SHP77 treated with DMSO at 0.1 percent for 48 hours (cell line): Measurements from ENCODE around the gene RNF19B.

Experiments used
- DNase-seq: peaks from one replicate; lab custom pipeline; 2025; lab: John Stamatoyannopoulos, UW

RNF19B gene

DNA sequence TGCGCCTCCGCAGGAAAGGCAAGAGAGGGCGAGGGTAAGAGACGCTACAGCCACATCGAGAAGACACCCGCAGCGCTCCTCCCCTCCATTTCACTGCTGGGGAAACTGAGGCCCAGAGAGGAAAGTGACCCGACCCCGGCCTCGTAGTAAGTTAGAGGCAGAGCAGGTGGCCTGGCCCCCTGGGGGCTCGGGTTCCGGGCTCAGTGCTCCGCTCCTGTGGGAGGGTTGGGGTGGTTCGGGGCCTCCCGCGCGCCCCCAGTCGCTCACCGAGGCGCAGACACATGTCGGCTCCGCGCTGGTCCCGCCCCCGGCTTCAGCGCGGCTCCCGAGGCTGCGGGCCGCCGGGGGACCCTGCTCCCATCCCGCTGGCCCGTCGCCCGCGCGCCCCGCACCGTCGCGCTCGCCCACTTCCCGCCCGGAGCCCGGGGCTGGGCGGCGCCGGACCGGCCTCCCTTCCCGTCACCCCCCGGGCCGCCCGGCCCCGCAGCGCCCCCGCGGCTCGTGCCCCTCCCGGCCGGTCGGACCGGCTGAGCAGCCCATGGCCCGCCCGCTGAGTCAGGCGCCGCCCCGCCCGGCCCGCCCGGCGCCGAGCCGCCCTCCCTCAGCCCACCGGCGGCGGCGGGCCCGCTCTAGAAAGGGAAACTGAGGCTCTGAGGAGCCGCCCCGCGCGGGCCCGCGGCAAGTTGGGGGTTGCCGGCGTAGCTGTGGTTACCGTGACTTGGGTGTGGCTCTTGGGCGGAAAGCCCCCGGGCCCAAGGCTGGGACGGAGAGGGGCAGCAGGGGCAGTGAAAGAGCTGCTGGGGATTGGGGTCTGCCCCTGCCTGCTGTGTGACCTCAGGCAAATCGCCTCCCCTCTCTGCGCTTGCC lies 63.4 kb downstream of the RNF19B start, which contains the start of gene TMEM54:
Gene TMEM54, minus strand, starts transcription at position 434 of the 867 bp plus-strand sequence. Its CDS starts 151 bp downstream, at position 283.
- no peak for DNase-seq

DNA sequence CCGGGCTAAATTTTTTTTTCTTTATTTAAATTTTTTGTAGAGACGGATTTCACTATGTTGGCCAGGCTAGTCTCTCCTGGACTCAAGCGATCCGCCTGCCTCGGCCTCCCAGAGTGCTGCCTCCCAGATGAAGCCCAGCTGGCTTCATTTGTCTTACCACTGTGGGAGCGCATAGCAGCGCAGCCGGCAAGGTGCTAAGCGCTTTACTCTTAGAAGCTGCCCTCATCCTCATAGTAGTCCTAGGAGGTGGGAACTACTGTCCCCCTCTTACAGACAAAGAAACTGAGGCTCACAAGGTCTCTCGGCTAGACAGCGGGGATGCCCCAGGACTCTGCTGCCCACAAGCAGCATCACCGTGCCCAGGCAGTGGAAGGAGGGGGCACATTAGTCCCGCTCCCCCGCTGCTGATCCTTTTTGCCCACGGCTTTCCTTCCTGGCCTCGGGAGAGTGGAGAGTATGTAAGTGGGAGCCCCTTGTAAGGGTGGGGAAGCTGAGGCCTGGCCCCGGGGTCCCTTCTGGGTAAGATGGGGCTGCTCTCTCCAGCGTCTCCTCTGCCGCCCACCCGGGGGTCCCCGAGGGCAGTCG lies 64.1 kb downstream of the RNF19B start:
- DNase-seq, result no peak

DNA sequence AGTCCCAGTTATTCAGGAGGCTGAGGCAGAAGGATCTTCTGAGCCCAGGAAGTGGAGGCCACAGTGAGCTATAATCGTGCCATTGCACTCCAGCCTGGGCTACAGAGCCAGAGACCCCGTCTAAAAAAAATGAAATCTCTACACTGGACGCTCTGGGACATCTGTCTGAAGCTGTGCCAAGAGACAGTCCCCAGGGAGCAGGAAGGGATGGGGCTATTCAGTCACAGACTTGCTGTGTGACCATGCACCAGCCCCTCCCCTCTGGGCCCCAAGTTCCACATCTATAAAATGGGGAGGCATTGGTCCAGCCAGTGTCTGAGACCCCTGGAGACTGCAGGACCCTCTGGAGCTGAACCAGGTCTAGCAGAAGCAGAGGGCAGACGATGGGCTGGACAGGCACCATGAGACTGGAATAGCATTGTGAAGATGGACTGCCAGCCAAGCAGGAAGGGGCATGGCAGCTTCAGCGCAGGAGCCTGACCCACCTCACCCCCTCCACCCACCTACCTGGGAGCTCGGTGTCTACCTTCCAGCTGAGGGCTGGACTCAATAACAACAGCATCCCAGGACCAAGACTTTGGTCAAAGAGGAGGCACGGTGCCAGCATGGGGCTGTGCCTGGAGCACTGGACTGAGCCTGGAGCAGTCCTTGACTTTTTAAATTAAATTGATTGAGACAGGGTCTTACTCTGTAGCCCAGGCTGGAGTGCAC lies 64.9 kb downstream of the RNF19B start:
- no peak for DNase-seq

DNA sequence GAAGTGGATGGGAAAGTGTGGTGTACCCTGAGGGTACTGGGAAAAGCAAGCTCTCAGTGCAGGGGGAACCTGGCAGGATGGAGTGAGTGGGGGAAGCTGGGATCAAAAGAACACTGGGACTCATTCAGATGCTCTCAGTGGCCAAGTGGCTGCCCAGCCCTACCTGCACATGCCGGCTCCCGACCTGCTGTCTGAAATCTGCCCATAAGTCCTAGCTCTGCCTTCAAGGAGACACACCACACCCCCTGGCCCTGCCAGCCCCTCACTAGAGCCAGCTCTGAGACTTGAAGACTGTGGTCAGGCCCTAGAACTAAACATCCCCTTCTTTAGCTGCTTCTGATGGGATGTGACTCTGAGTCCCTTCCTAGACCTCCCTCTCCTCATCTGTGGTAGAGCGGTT lies 65.7 kb downstream of the RNF19B start:
- no peak for DNase-seq

DNA sequence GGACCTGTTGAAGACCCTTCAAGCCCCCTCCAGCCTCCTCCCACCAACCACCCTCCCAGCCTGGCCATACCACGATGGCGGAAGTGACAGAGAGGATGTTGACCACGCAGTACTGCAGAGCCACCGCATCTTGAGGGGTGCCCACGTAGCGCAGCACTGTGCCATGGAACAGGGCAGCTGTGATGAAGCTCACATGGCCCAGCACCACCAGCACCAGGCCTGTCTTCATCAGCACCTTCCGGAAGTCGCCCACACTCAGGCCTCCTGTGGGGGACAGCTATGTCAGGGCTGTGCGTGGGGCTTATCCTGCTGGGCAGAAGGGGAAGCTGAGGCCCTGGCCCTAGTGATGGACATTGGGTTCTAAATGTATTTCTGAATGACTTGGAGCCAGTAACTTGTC lies 66.6 kb downstream of the RNF19B start:
- DNase-seq, result no peak

DNA sequence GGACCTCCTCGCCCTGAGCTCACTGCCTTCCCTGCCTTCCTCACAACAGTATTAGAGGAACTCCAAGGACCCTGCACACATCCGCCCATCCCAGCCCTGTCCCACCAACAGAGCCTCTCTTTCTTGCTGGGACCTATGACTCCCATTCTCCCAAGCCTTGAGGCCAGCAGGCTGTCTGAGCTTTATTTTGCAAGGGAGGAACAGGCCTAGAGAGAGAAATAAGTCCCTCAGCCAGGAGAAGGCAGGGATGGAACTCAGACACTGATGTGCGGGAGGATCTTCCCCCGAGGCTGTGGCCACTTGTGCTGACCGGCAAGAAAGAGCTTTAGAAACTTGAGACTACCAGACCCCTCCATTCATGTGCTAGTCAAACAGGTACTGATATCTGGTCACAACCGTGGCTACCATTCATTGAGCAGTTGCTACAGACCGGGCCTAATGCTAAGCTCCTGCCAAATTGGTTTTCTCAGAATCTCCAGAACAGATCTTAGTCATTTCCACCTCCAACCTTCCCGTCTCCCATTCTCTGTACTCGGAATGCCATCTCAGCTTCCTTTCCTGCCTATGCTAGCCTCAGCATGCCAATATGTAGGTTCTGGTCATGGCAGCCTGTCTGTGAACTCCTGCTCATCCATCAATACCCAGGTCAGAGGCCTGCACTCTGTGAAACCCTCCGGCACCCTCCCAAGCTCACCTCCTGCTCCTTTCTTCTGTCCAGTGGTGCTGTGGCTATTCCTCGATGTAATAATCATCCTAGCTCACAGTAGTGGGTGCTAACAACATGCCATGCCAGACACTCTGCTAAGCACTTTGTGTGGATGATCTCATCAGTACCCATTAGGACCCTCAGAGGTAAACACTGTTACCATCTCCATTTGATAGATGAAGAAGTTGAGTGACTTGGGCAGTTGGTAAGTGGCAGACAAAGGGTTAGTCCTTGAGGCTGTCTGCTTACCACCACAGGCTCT lies 67.2 kb downstream of the RNF19B start:
- no peak for DNase-seq

DNA sequence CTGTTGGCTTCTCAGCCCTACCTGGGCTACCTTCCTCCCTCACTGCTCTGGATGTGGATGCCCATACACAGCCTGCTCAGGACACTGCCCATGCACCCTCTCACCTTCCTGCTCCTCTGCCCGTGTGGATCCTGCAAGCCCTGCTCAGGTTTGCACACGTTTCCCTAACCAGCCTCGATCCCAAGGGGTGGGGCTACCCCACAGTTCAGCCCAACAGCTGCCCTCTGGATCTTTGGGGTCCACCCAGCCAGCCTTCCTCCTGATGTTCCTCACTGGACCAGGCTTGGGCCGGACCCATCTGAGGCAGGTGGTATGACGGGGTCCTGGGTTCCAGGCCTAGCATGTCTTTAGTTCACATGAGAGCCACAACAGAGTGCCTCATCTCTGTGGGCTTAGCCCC lies 68.2 kb downstream of the RNF19B start:
- DNase-seq, result no peak

DNA sequence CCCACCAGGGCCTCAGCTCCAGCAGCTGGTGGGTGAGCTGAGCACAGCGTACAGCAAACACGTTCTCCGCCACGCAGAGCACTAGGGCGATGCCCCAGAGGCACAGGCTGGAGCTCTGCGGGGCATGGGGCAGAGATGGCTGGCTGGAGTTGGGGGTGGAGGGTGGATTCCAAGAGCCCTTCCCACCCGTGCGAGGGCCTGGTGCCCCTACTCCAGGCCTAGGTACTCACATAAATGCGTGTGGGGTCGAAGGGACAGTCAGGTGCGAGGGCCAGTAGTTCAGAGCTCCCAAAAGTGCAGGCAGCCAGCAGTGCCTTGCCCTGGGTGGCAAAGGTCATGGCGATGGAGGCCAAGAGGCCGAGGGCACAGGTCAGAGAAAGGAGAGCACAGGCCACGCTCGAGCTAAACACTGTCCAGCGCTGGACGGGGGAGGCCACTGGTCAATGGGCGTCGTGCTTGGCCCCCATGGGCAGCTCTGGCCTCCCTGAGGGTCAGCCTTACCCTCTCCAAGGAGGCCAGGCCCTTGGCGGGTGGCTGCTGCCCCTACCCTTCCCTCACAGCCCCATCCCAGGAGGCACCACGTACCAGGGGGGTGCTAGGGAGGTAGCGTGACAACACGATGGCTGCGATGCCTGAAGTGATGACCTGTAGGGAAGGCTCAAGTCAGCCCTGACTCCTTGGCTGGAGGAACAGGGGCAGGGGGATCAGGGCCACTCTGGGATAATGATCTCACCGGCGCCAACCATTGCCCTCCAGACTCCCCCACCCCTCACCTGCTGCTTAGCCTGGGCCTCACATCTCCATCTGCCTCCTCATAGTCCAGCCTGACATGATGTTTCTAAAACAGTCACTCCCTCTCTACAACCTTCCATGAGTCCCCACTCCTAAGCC lies 69.0 kb downstream of the RNF19B start:
- no peak for DNase-seq

DNA sequence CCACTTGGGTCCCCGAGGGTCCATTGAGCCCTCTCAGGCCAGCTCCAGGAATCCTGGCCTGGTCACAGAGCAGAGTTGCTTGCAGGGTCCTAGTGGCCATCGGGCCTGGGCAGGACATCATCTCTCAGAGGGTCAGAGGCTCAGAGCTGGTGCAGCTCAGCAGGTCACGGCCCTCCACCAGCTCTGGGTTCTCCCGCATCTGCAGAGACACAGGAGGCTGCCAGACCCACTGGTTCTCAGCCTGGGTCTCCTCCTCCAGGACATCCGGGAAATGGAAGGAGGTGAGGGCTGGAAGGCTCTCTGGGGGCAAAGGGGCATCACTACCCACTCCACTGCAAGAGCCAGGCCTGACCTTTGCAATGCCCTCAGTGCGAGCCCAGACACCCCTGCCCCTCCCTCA lies 69.9 kb downstream of the RNF19B start:
- no peak for DNase-seq

DNA sequence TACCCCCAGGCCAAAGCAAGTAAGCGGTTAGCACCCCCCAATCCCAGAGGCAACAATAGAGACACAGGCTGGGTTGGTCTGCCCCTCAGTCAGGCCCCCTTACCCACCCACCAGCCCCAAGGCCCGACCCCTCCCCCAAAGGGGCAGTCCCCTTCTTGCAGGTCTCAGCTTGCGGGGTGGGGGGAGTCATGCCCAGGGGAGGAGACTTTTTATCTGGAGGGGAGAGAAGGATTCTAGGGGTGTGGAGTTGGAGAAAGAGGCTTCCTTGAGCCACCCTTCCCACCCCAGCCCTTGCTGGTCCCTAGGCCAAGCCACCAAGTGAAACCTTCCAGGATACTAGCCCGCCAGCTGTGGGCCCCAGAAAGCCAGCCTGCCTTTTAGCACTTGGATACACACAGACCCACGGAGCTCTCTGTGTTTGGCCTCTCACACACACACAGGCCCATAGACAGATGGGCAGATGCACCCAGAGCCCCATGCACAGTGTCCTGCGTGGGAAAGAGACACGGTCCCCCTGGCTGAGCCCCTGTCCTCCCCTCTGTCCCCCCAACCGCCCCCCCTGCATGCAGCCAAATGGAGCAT lies 70.5 kb downstream of the RNF19B start:
- DNase-seq, result no peak

DNA sequence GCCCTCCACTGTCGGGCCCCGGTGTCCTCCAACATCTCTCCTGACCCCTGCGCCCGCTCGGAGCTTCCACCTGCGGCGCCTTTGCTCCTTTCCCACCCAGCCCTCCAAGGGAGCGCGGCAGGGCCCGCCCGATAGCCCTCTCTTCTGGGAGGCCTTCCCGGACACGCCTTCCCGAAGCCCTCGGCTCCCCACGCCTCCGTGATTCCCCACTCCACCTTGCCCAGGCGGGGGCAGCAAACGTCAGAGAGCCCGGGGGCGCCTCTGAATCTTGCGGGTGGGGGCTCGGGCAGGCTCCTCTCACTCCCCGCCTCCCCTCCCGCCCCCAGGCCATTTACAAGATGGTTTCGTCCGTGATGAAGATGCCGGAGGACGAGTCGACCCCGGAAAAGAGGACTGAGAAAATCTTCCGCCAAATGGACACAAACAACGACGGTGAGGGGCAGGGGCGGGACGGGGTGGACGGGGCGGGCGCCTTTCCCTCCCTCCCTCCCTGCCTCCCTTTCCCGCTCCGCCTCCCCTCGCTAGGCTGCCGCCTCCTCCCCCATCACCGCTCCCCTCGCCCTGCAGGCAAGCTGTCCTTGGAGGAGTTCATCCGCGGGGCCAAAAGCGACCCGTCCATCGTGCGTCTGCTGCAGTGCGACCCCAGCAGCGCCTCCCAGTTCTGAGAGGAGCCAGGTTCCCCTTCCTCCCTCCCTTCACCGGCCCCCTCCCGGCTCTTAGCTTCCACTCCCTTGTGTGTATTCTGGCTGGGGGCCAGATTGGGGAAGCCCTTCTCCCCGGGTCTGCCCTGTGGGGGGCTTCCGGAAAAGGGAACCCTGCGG lies 71.2 kb downstream of the RNF19B start:
- DNase-seq, result no peak

DNA sequence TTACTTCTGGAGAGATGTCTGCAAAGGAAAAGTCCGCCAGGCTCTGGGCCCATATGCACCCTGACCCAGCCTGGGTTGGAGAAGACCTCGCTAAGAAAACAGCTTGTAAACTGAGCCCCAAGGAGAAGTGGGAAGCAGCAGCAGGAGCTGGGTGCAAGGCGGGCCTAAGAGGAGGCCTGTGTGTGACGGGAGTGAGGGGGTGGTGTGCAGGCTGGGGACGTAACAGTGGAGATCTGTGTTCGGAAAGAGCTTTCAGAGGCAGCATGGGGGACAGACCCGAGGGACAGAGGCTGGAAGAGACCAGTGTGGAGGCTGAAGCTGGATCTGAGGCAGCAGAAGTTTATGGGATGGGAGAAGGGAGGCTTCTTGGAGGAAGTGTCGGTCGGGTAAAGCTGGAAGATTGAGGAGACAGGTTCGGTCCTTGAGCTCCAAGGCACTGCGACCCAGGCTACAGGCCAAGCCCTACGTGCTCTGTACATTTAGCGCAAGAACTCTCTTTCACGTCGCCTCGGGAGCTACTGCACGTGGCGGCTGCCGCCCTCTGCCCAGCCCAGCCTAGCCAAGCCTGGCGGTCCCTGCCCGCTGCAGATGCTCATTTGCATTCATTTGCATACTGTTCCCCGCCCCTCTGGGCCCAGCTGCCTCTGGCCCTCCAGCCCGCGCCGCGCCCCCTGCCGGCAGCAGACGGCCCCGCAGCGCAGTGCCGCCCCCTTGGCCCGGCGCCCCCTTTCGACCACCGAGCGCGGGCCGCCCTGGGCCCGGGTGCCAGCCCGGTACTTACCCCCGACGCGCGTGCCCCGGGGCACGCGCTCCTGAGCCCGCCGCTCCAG lies 72.0 kb downstream of the RNF19B start:
- no peak for DNase-seq

DNA sequence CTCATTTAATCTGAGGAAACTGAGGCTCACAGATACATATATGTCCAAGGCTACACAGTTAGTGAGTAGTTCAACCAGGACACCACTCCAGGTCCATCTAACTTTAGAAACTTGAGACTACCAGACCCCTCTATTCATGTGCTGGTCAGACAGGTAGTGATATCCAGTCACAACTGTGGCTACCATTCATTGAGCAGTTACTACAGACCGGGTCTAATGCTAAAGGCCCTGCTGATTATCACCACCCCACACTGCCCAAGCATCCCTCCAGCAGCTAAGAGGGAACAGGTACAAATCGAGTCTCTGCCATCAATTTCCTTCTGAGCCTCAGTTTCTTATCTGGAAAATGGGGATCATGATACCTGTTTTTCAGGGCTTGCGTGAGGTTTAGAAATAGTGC lies 73.0 kb downstream of the RNF19B start:
- DNase-seq, result no peak

DNA sequence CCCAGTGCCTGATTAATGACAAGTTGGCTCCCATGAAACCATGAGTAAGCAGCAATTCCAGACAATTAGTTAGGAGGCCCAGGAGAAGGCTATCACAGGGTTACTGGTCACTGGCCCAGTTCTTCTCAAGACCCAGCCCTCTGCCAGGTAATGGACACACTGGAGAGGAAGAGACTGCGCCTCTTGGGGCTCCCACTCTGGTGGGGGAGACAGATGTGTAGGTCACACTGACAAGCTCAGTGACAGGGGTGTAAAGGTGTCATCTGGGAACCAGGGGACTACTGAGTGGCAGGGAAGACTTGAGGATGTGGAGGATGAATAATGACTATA lies 73.4 kb downstream of the RNF19B start:
- no peak for DNase-seq

DNA sequence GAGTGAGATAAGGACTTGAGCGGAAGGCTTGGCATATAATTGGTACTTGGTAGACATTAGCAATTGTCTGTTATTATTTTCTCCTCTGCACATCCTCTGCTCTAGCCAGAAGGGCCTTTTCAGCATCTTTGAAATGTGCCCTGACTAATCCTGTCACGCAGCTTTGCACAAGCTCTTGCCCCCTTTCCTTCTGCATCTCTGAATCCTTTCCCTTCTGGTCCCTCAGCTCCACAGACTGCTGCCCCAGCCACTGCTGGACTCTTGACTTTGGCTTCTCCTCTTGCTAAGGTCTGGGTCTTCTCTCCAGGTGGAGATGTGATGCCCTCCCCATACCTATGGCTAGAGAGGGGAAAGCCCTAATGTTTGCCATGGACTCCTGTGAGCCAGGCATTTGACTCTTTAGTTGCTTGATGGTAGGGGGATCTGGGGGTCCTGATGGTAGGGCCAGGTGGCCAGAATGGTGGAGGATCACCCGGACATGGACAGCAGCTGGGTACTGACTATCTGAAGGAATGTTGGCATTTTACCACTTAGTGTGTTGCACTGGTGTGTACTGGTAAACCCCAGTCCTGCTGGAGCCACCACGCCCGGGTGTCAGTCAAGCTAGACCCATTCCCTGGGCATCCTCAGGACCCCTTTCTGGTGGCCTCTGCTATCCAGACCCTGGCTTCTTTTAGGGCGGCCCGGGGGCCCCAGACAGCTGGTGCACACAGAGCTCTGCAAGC lies 73.9 kb downstream of the RNF19B start:
- DNase-seq, result no peak

DNA sequence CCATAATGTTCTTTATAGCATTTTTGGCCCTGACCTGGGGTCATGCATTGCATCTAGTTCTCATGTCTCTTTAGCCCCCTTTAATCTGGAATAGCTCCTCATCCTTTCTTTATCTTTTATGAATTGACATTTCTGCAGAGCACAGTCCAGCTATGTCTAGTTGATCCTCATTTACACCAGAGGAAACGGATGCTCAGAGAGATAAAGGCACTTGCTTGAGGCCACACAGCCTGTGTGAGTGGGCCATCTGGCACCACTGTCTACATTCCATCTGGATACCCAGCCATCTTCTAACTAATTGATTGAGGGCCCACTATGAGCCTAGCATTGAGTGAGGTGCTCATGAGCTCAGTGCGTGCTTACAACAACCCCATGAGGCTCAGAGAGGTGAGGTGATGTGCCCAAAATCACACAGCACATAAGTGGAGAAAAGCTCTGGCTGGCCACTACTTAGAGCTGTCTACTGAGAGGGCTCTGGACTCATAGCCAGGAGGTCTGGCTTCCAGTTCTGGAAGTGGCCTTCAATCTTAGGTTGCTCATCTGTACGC lies 74.8 kb downstream of the RNF19B start:
- DNase-seq, result no peak

DNA sequence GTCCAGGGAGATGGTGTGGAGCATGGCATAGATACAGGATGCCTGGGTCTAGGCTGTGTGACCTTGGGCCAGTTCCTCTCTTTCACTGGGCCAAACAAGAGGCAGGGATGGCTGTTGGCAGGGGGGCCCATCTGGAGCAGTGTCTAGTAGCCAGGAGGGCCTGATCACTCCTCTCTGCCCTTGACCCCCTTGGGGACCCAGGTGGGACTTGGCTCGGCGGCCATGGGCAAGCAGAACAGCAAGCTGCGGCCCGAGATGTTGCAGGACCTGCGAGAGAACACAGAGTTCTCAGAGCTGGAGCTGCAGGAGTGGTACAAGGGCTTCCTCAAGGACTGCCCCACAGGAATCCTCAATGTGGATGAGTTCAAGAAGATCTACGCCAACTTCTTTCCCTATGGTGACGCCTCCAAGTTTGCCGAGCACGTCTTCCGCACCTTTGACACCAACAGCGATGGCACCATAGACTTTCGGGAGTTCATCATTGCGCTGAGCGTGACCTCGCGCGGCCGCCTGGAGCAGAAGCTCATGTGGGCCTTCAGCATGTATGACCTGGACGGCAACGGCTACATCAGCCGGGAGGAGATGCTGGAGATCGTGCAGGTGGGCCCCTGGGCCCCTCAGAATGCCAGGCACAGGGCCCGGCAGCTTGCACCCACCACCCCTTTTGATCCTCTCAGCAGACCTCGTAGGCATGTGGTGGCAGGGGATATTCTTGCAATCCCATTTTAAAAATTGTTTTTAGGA lies 75.8 kb downstream of the RNF19B start:
- no peak for DNase-seq
